NCI-H2196 (cell line): ENCODE measurements around the gene AMBP.

Experiments used
- DNase-seq: peaks from one replicate; lab custom pipeline; 2025; ENCODE audit not compliant: unreplicated experiment; lab: John Stamatoyannopoulos, UW

The AMBP gene

GRCh38 chr9:114112778-114113584, 34.9 kb upstream of the AMBP start:
- DNase-seq: no peak

- DNase-seq: no peak
Measured at GRCh38 chr9:114112325-114112724, 34.2 kb upstream of the AMBP start.

- DNase-seq: no peak
Measured at GRCh38 chr9:114110180-114110579, 32.1 kb upstream of the AMBP start.

GRCh38 chr9:114109124-114109523, 31.0 kb upstream of the AMBP start:
- DNase-seq: no peak

GRCh38 chr9:114108016-114108833, 30.1 kb upstream of the AMBP start:
- peak; percentile 78 for DNase-seq

- DNase-seq: no peak
Measured at GRCh38 chr9:114107286-114108001, 29.3 kb upstream of the AMBP start.

- no peak for DNase-seq
Measured at GRCh38 chr9:114105236-114105635, 27.1 kb upstream of the AMBP start.

GRCh38 chr9:114102484-114102883, 24.4 kb upstream of the AMBP start:
- DNase-seq: no peak

GRCh38 chr9:114100536-114100935, 22.4 kb upstream of the AMBP start:
- no peak for DNase-seq

- DNase-seq: no peak
Measured at GRCh38 chr9:114099669-114100270, 21.7 kb upstream of the AMBP start.

GRCh38 chr9:114098936-114099668, 21.0 kb upstream of the AMBP start, which contains the start of gene KIF12:
Gene KIF12, minus strand, starts transcription at chr9:114099292. Its CDS starts 16 bp downstream, at chr9:114099276.
- DNase-seq: no peak

GRCh38 chr9:114098021-114098935, 20.2 kb upstream of the AMBP start:
- no peak for DNase-seq

GRCh38 chr9:114097613-114098020, 19.5 kb upstream of the AMBP start:
- DNase-seq: no peak

- DNase-seq: no peak
Measured at GRCh38 chr9:114096866-114097612, 18.9 kb upstream of the AMBP start.

- no peak for DNase-seq
Measured at GRCh38 chr9:114096041-114096511, 18.0 kb upstream of the AMBP start.

GRCh38 chr9:114094971-114095370, 16.9 kb upstream of the AMBP start:
- no peak for DNase-seq

- DNase-seq: no peak
Measured at GRCh38 chr9:114093761-114094505, 15.8 kb upstream of the AMBP start.

- DNase-seq: no peak
Measured at GRCh38 chr9:114093031-114093471, 15.0 kb upstream of the AMBP start.
